BLaER1 (cell line): Measurements from ENCODE around the gene FGD4.
"Not testable (repeated sequence)": the region's sequence is repeated elsewhere in the genome, so short reads cannot be mapped to it uniquely, and the experiment has no call there.

Source experiments
- H3K27ac ChIP-seq: shearing (Covaris generic); formaldehyde crosslinking; 2 replicates; pipeline ENCODE4 v1.8.1; 2022
- H3K27me3 ChIP-seq: shearing (Covaris generic); formaldehyde crosslinking; 2 replicates; pipeline ENCODE4 v1.8.1; 2022
- H3K36me3 ChIP-seq: shearing (Covaris generic); formaldehyde crosslinking; 2 replicates; pipeline ENCODE4 v1.8.1; 2022
- H3K4me1 ChIP-seq: shearing (Covaris generic); formaldehyde crosslinking; 2 replicates; pipeline ENCODE4 v1.8.1; 2022
- H3K4me2 ChIP-seq: shearing (Covaris generic); formaldehyde crosslinking; 2 replicates; pipeline ENCODE4 v1.8.1; 2022
- H3K4me3 ChIP-seq: shearing (Covaris generic); formaldehyde crosslinking; 2 replicates; pipeline ENCODE4 v1.8.1; 2022
- H3K9ac ChIP-seq: shearing (Covaris generic); formaldehyde crosslinking; 2 replicates; pipeline ENCODE4 v1.8.1; 2022
- H3K9me3 ChIP-seq: shearing (Covaris generic); formaldehyde crosslinking; 2 replicates; pipeline ENCODE4 v1.8.1; 2022
- H4K20me1 ChIP-seq: shearing (Covaris generic); formaldehyde crosslinking; 2 replicates; pipeline ENCODE4 v1.8.1; 2022
- Cebpa-rat ChIP-seq: shearing (Covaris generic); IDR thresholded peaks from 2 replicates; pipeline ENCODE4 v1.8.1; 2022

The FGD4 gene

GRCh38 chr12:32545413-32545980 is 146.1 kb downstream of the FGD4 start:
- Histone ChIP-seq H3K4me2 (peak overlapping the region; percentile 15), H3K36me3 (no peaks in the 10 kb centered on the region), H3K4me1 (peaks cover 49% of the 10 kb centered on the region), H4K20me1 (no peaks in the 10 kb centered on the region), H3K4me3 (no peak overlapping the region), H3K27ac (no peak overlapping the region), H3K27me3 (no peaks in the 10 kb centered on the region), H3K9me3 (no peaks in the 10 kb centered on the region), H3K9ac (no peak overlapping the region)
- no peak for TF ChIP-seq Cebpa-rat

GRCh38 chr12:32546272-32546671 is 146.9 kb downstream of the FGD4 start:
- Histone ChIP-seq H3K27ac (no peak overlapping the region), H3K4me1 (peaks cover 57% of the 10 kb centered on the region), H3K27me3 (no peaks in the 10 kb centered on the region), H4K20me1 (no peaks in the 10 kb centered on the region), H3K9me3 (no peaks in the 10 kb centered on the region), H3K9ac (no peak overlapping the region), H3K4me2 (no peak overlapping the region), H3K36me3 (no peaks in the 10 kb centered on the region), H3K4me3 (no peak overlapping the region)
- TF ChIP-seq Cebpa-rat, result no peak

GRCh38 chr12:32548691-32549281 is 149.4 kb downstream of the FGD4 start:
- Histone ChIP-seq H3K4me2 (peak overlapping the region; percentile 77), H3K27ac (peak overlapping the region; percentile 82), H3K27me3 (no peaks in the 10 kb centered on the region), H3K9ac (peak overlapping the region; percentile 60; the same call in 1 of the 2 replicates), H3K4me3 (peak overlapping the region; percentile 1; the same call in 1 of the 2 replicates), H3K9me3 (0 out of 2 replicates have a peak, but pooled peaks cover 6% of the 10 kb centered on the region), H3K36me3 (no peaks in the 10 kb centered on the region), H4K20me1 (no peaks in the 10 kb centered on the region), H3K4me1 (peaks cover 59% of the 10 kb centered on the region)
- TF ChIP-seq Cebpa-rat, result no peak

GRCh38 chr12:32549675-32550079 is 150.3 kb downstream of the FGD4 start:
- Histone ChIP-seq H3K4me3 (peak overlapping the region; percentile 1; the same call in 1 of the 2 replicates), H3K36me3 (no peaks in the 10 kb centered on the region), H3K27ac (peak overlapping the region; percentile 82), H3K9me3 (0 out of 2 replicates have a peak, but pooled peaks cover 6% of the 10 kb centered on the region), H4K20me1 (no peaks in the 10 kb centered on the region), H3K4me2 (peak overlapping the region; percentile 77), H3K27me3 (no peaks in the 10 kb centered on the region), H3K4me1 (peaks cover 57% of the 10 kb centered on the region), H3K9ac (peak overlapping the region; percentile 60)
- TF ChIP-seq Cebpa-rat, result no peak

GRCh38 chr12:32551058-32551457 is 151.7 kb downstream of the FGD4 start:
- H3K4me3 ChIP-seq, result no peak overlapping the region
- TF ChIP-seq Cebpa-rat, result no peak
- H3K27me3 ChIP-seq, result no peaks in the 10 kb centered on the region
- H3K36me3 ChIP-seq, result no peaks in the 10 kb centered on the region
- H4K20me1 ChIP-seq, result no peaks in the 10 kb centered on the region
- H3K27ac ChIP-seq, result no peak overlapping the region
- H3K9me3 ChIP-seq, result 0 out of 2 replicates have a peak, but pooled peaks cover 6% of the 10 kb centered on the region
- peaks cover 43% of the 10 kb centered on the region for H3K4me1 ChIP-seq
- no peak overlapping the region for H3K4me2 ChIP-seq
- H3K9ac ChIP-seq, result no peak overlapping the region

GRCh38 chr12:32558903-32559302 is 159.5 kb downstream of the FGD4 start:
- Histone ChIP-seq H3K27me3 (no peaks in the 10 kb centered on the region), H3K4me3 (no peak overlapping the region), H3K9me3 (peaks cover 5% of the 10 kb centered on the region), H3K4me2 (no peak overlapping the region), H3K27ac (no peak overlapping the region), H3K36me3 (no peaks in the 10 kb centered on the region), H3K4me1 (no peaks in the 10 kb centered on the region), H4K20me1 (no peaks in the 10 kb centered on the region), H3K9ac (no peak overlapping the region)
- no peak for TF ChIP-seq Cebpa-rat

GRCh38 chr12:32559434-32559833 is 160.1 kb downstream of the FGD4 start:
- Histone ChIP-seq H3K9ac (no peak overlapping the region), H3K36me3 (no peaks in the 10 kb centered on the region), H3K4me1 (no peaks in the 10 kb centered on the region), H3K27ac (no peak overlapping the region), H3K4me2 (no peak overlapping the region), H3K27me3 (no peaks in the 10 kb centered on the region), H3K4me3 (no peak overlapping the region), H4K20me1 (no peaks in the 10 kb centered on the region), H3K9me3 (peaks cover 5% of the 10 kb centered on the region)
- no peak for TF ChIP-seq Cebpa-rat

- Histone ChIP-seq H3K27ac (no peak overlapping the region), H3K4me3 (no peak overlapping the region)
Measured at GRCh38 chr12:32560520-32560919, 161.2 kb downstream of the FGD4 start.

GRCh38 chr12:32561931-32562341 is 162.6 kb downstream of the FGD4 start:
- H3K9me3 ChIP-seq, result peaks cover 5% of the 10 kb centered on the region
- no peaks in the 10 kb centered on the region for H3K4me1 ChIP-seq
- H3K9ac ChIP-seq, result no peak overlapping the region
- no peak overlapping the region for H3K4me3 ChIP-seq
- TF ChIP-seq Cebpa-rat, result no peak
- no peaks in the 10 kb centered on the region for H4K20me1 ChIP-seq
- H3K27me3 ChIP-seq, result no peaks in the 10 kb centered on the region
- no peak overlapping the region for H3K27ac ChIP-seq
- H3K4me2 ChIP-seq, result no peak overlapping the region
- H3K36me3 ChIP-seq, result no peaks in the 10 kb centered on the region

More at GRCh38 chr12:32560520-32560919, 161.2 kb downstream of the FGD4 start:
- Histone ChIP-seq H3K9me3 (peaks cover 5% of the 10 kb centered on the region), H3K9ac (no peak overlapping the region), H3K27me3 (no peaks in the 10 kb centered on the region), H3K4me1 (no peaks in the 10 kb centered on the region), H4K20me1 (no peaks in the 10 kb centered on the region), H3K36me3 (no peaks in the 10 kb centered on the region), H3K4me2 (no peak overlapping the region)
- no peak for TF ChIP-seq Cebpa-rat

- not testable (repeated sequence) for H3K27ac ChIP-seq, H3K9ac ChIP-seq, H3K4me3 ChIP-seq, H3K4me2 ChIP-seq, H3K9me3 ChIP-seq, H3K27me3 ChIP-seq, H3K4me1 ChIP-seq, H3K36me3 ChIP-seq, H4K20me1 ChIP-seq
Measured at GRCh38 chr12:32562413-32562812, 163.1 kb downstream of the FGD4 start.
